ENCODE results near the gene SOWAHA. TPM values are rescaled to one million over a fixed set of nuclear protein-coding genes. Genes with fewer than 3 reads are reported as not detected.

The SOWAHA gene
- total and polyA plus RNA-seq, 2 of the 4 experiments (the other 2 are of a cell fraction), result 0.03 TPM; not detected in 1

- H3K9me3 ChIP-seq (ENCODE audit: control insufficient read depth, insufficient read depth, low read length), result no peaks in the 10 kb centered on the region
- no peak overlapping the region for H4K5ac ChIP-seq (ENCODE audit: low read depth, low read length)
- peak overlapping the region; percentile 43; the same call in 1 of the 2 replicates for H3K23ac ChIP-seq (ENCODE audit: low read depth, low read length)
- peak overlapping the region; percentile 16 for H2AK9ac ChIP-seq (replicated peaks; ENCODE audit: low read depth, low read length, poor library complexity)
- BruUV-seq (replicated peaks), result no TSS peak
- dilution Hi-C loops (cut with HindIII; ENCODE audit: low sequenced_read_pairs, unreplicated experiment) (no loop called here), intact Hi-C loops (cut with micrococcal nuclease) (no loop called here), in situ Hi-C loops (cut with MboI; ENCODE audit: low sequenced_read_pairs) (no loop called here)
- no peak overlapping the region; the same call in 1 of the 2 replicates for H3K4me2 ChIP-seq (ENCODE audit: low read depth, low read length)
- peaks cover 4% of the 10 kb centered on the region; the same call in 1 of the 2 replicates for H3K4me1 ChIP-seq (ENCODE audit: control insufficient read depth, insufficient read depth, low read length)
- H4K91ac ChIP-seq (ENCODE audit: insufficient read depth, low read depth, low read length), result no peak overlapping the region
- H2AK5ac ChIP-seq (ENCODE audit: low read depth, low read length), result no peak overlapping the region
- H2BK5ac ChIP-seq (ENCODE audit: low read depth, low read length, poor library complexity, severe bottlenecking), result no peak overlapping the region
- no peak overlapping the region; a peak in 1 of 4 replicates for H4K8ac ChIP-seq (ENCODE audit: low read depth in 2 of 2, low read length in 2 of 2)
- no peak overlapping the region for H3K9ac ChIP-seq (ENCODE audit: low read depth, low read length)
- H2BK120ac ChIP-seq (ENCODE audit: low read depth, low read length), result no peak overlapping the region
- H4K20me1 ChIP-seq (ENCODE audit: insufficient read depth, low read length), result no peaks in the 10 kb centered on the region
- peaks cover 6% of the 10 kb centered on the region; the same call in 1 of the 2 replicates for H3K36me3 ChIP-seq (ENCODE audit: control insufficient read depth, insufficient read depth, low read length)
- ATAC-seq (ENCODE audit: low read depth), result no peak
- peak overlapping the region; percentile 41; the same call in 1 of the 2 replicates for H3K4ac ChIP-seq (ENCODE audit: low read depth, low read length)
- no peak for TF ChIP-seq SMC3 (IDR thresholded peaks at IDR 0.05; ENCODE audit: low read depth, low read length)
- no peak for TF ChIP-seq USF2 (IDR thresholded peaks at IDR 0.05; ENCODE audit: low read depth, low read length)
- TF ChIP-seq BHLHE40 (IDR thresholded peaks at IDR 0.05; ENCODE audit: low read depth, low read length), result no peak
- no peak for TF ChIP-seq CTCF (conservative IDR thresholded peaks at IDR 0.05; ENCODE audit: low read depth, low read length)
- no peak for TF ChIP-seq NFE2L2 (IDR thresholded peaks at IDR 0.05; ENCODE audit: low read depth, low read length)
- no peak for TF ChIP-seq FOS (IDR thresholded peaks at IDR 0.05; ENCODE audit: low read depth, low read length)
- no peak for TF ChIP-seq MXI1 (IDR thresholded peaks at IDR 0.05; ENCODE audit: borderline replicate concordance, low read depth, low read length)
- TF ChIP-seq CHD1 (IDR thresholded peaks at IDR 0.05; ENCODE audit: low read depth, low read length), result no peak
- H3K18ac ChIP-seq (ENCODE audit: low read depth, low read length), result no peak overlapping the region
- no peak overlapping the region for H2BK20ac ChIP-seq (ENCODE audit: low read depth, low read length)
- H2AFZ ChIP-seq (replicated peaks; ENCODE audit: low read length, poor library complexity), result peak overlapping the region; percentile 99
- no peak overlapping the region for H3K56ac ChIP-seq (ENCODE audit: extremely low read depth, insufficient read depth, low read length)
- H3K79me1 ChIP-seq (ENCODE audit: low read depth in 1 of 2, low read length in 2 of 2), result peaks cover 13 to 32% of the 10 kb centered on the region in 2 experiments; a peak in 3 of 4 replicates
- no peak overlapping the region for H3K27ac ChIP-seq (ENCODE audit: insufficient read depth, low read length)
- H2BK15ac ChIP-seq (ENCODE audit: low read depth, low read length), result no peak overlapping the region
- no peaks in the 10 kb centered on the region for H3K27me3 ChIP-seq (ENCODE audit: control insufficient read depth, insufficient read depth, low read length)
- H3K9me1 ChIP-seq (ENCODE audit: insufficient read depth, low read length), result peaks cover 4% of the 10 kb centered on the region; the same call in 1 of the 2 replicates
- POLR2A ChIA-PET (ENCODE audit: unreplicated experiment), result interaction anchor here (0.6 kb wide), 1 partner anchor 9 kb away, joined by 10 read pairs; no protein-coding TSS in a partner anchor
- no peak for DNase-seq
- CTCF ChIA-PET, result interaction anchor here (0.6 to 1.7 kb wide), 5 partner anchors 9 to 55 kb away, joined by 3 to 7 read pairs (median 5); no protein-coding TSS in a partner anchor
- WGBS, 2 experiments (ENCODE audit: extremely low coverage in 2 of 2, insufficient read length in 1 of 2), result 100% methylated on average over 1 of the region's 4 CpGs; no CpG with 5 or more reads in 1 of the 2 experiments
- H3K4me3 ChIP-seq (ENCODE audit: insufficient read depth, low read depth, low read length), result no peak overlapping the region
- H3K14ac ChIP-seq (replicated peaks; ENCODE audit: low read depth, low read length), result no peak overlapping the region
These were observed 15.9 kb downstream of the SOWAHA start for GRCh38 chr5:132828846-132829494.
